Erythroblast (primary cell): ENCODE measurements around the gene MED12L.

Experiments
- GATA1 ChIP-seq: IDR thresholded peaks from 2 replicates; pipeline ENCODE4 v1.6.1; 2011; ENCODE audit warnings: low read depth, mild to moderate bottlenecking, control low read depth, low read length, moderate library complexity
- POLR2A ChIP-seq: IDR thresholded peaks from 2 replicates; pipeline ENCODE4 v1.6.1; 2011; ENCODE audit warnings: mild to moderate bottlenecking, low read length

- TF ChIP-seq POLR2A (no peak), GATA1 (no peak)
Observed at GRCh38 chr3:151297429-151297828, 212.0 kb downstream of the MED12L start.
